ENCODE data around the gene RRP9. TPM values are rescaled to one million over a fixed set of nuclear protein-coding genes. Genes with fewer than 3 reads are reported as not detected.

The RRP9 gene
- total RNA-seq, 1 experiment from 2014 or later: 43.2 TPM

GRCh38 chr3:51974277-51974962 lies 32.7 kb upstream of the RRP9 start:
- DNase-seq (ENCODE audit: low read depth): no peak

GRCh38 chr3:51971350-51971749 lies 29.6 kb upstream of the RRP9 start:
- DNase-seq (ENCODE audit: low read depth): no peak

- no peak for DNase-seq (ENCODE audit: low read depth)
These were observed 29.0 kb upstream of the RRP9 start for GRCh38 chr3:51970606-51971300.

- DNase-seq (ENCODE audit: low read depth): no peak
These were observed 28.1 kb upstream of the RRP9 start for GRCh38 chr3:51969841-51970240.

- DNase-seq (ENCODE audit: low read depth): no peak
These were observed 27.4 kb upstream of the RRP9 start for GRCh38 chr3:51968883-51969678.

DNA sequence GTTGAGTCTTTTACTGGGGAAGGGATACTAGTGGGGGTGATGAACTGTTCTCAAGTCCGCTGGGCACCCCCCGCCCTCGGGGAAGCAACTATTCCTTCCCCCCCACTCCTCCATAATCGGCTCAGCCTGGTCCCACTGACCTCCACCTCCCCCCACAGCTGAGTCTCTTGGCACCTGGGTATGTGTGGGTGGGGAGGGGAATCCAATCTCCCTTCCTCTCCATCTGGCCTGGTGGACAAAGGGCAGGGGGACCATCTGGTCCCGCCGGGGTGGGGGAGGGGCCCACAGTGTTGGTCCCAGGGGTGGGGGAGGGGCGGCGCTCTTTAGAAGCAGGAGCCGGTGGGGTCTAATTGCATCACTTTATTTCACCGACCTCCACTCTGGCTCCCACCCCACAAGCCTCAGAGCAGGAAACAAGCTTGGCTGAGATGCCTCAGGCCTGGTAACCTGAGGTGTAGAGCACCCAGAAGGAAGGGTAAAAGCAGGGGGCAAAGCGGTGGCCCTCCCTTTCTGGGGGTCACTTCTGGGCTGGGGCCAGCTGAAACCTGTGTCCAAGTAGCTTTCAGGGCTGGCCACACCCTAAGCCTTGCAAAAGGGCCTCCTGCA lies 26.6 kb upstream of the RRP9 start:
- DNase-seq (ENCODE audit: low read depth): peak; percentile 26

DNA sequence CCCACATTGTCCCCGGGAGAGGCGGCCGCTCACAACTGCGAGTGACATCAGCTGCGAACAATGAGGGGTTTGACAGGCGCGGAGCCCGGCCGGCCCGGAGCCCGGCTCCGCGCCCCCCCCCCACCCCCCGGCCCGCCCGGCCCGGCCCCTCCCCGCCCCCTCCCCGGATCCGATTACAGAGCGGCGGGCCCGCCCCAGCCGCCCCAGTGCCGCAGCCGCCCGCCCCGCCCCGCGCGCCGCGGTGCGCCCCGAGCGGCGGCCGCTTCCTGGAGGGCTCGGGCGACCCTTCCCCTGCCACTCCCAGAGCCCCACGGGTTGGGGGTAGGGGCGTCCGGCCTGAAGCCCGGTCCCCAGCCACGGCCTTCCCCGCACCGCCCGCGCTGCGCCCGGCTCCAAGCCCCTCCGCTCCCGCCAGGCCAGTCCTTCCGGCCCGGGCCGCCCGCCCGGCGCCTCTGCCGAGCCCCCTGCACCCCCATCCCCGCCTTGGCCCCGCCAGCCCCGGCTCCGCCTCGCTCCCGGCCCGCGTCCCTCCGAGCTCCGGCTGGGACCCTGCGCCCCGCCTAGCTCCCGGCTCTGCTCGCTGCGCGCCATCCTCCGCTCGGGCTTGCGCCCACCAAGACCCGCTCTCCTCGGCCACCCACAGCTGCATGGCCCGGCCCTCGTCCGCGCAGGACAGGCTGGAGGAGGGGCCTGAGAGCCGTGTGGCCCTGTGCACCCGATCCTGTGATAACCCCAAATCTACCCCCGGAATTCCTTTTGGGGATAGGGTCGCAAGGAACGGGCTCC lies 25.9 kb upstream of the RRP9 start, which contains the start of gene PCBP4:
Gene PCBP4 (minus strand): TSS at position 71 of the 786 bp plus-strand sequence. CDS start 6,214 bp downstream, outside the sequence.
- peak; percentile 29 for DNase-seq (ENCODE audit: low read depth)

DNA sequence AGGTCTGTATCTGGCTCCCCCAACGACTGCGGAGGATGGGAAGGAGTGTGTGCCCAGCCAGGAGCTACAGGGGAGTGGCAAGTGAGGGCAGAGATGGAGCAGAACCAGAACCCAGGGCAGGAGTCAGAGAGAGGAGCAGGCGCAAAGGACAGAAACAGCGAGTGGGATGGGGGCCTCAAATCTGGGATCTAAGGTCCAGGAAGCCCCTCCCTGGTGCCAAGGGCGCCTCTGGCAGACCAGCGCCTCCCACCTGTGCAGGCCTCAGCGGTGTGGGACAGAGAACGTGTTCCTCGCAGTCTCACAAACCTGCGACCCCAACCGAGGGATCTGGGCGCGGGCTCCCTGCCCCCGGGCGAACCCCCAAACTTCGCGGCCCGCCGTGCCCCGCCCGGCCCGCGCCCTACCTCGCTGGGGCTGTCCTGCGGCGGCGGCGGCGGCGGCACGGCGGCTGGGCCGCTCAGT lies 25.2 kb upstream of the RRP9 start:
- no peak for DNase-seq (ENCODE audit: low read depth)

GRCh38 chr3:51966486-51966885 lies 24.8 kb upstream of the RRP9 start:
- peak; percentile 21 for DNase-seq (ENCODE audit: low read depth)

DNA sequence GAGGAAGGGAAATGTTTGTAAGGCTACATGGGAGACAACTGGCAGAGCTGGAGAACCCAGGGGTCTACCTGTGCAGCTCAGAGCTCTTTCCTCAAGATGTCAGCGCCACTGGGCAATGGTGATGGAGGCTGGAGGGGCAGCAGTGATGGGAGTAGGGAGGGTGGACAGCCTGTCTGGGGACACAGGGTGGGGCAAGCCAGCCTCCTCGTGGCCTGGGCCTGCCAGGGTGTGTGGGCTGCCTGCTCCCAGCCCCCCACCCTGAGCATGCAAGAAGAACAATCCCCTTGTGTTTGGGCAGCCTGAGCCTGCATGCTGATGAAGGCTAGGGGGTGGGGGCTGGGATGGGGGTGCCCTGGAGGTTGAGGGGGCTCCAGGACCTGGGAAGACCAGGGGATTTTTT lies 24.3 kb upstream of the RRP9 start:
- DNase-seq (ENCODE audit: low read depth): no peak

DNA sequence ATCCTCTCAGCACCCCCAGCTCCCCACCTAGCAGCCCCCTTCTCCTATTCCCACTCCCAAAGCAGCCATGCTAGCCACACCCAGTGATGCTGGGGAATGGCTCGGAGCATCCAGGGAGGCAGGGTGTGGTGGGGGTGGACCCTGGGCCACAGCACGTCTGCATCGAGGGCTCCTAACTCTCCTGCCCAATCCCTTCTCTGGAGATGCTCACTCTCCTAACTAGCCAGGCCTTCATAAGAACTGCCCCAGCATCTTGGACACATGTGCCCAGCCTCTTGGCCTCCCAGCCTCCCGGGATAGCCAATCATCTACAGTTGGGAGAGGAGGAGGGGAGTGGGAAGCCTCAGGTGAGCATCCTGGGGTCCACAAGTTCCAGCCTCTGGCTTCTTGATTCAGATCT lies 22.8 kb upstream of the RRP9 start:
- peak; percentile 30 for DNase-seq (ENCODE audit: low read depth)

DNA sequence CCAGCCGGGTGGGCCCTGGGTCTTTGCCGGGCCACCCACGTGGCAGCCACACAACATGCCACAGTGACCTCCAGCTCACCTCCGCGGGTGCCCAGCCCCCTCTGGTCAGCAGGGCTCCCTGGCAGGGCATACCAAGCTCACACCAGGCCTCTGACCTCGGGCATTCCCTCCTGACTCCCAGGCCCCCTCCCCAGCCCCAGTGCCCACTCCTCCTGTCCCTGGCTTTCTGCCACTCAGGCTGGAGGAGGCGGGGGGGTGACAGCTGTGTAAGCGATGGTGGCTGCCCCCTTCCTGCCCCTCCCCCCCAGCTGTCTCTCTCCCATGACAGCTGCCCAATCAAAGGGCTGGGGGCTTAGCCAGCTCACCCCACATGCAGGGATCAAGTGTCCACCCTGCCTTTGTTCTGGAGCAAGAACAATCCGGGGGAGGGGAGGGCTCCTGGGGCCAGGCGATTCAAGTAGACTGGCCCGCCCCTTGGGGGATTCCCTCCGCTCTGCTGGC lies 22.3 kb upstream of the RRP9 start:
- peak; percentile 94 for DNase-seq (ENCODE audit: low read depth)

GRCh38 chr3:51962854-51963530 lies 21.3 kb upstream of the RRP9 start:
- DNase-seq (ENCODE audit: low read depth): no peak

DNA sequence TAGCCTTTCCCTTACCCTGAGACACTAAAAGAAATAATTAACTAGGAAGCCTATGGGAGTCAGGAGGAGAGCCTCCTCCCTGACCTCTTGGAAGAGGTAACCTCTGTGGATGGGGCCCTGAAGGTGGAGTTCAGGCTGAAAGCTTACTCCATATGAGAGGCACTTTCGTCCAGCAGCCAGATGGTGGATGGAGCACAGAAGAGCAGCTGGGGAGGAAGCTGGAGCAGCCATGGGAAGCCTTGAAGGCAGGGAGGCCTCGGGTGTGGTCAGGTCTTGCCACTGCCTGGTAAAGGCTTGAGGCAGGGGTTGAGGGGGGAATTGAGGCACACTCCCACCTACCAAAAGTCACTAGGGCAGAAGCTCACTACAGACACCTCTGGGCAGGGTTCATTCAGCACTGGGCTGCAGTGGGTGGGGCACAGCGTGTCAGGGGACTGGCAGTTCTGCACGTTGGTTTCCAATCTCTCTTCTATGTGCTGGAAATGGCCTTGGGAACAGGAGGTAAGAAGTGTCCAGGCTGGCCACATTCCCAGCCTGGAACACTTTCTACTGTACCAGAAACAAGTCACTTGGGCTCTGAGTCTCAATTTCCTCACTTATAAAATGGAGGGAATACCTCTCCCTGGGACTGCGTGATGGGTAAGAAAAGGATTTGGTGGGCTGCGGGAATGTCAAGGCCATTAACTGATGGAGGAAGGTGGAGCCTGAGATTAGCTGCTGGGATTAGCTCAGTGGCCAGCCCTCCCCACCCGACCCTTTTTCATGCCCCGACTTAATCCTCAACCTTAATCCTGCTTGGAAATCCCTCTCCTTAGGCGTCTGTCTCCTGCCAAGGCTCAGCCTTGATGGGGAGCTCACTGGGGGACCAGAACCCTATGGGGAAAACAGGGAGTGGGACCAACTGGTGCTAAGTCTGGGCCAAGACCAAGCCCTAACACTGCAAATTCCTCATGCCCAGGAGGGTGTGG lies 20.2 kb upstream of the RRP9 start:
- DNase-seq (ENCODE audit: low read depth): no peak

DNA sequence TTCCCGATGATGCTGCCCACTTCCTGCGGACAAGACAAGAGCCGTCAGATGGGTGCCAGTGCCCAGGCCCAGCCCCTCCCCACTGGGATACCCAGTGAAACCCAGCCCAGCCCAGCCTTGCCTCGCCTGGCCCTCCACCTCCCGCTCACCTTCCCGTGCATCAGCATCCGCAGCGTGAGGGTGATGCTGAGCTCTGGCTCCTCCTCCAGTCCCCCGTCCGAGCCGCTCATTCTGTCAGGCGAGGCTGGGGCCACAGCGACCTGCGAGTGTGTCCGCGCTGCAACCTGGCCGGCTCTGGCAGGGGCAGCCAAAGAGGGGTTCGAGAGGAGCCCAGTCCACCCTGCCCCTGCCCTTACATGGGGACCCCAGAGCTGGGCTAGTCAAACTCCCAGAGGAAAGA lies 19.3 kb upstream of the RRP9 start:
- no peak for DNase-seq (ENCODE audit: low read depth)

GRCh38 chr3:51960386-51960785 lies 18.7 kb upstream of the RRP9 start:
- DNase-seq (ENCODE audit: low read depth): no peak

DNA sequence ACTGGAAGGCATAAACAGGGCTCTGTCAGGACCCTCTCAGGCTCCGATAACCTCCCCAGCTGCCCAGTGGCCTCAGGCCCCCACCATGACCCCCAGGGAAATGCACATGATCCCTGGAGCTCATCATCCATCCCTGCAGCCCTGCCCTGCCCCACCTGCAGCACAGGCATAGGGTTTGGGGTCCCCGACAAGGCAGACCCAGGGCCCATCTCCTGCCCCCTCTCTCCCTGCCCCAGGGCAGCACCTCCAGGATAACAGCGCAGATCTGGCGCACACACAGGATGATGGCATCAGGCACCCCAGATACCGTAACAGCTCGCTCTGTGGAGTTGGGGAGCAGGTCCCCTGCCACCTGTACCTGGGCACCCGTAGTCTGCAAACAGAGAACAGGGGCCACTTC lies 17.9 kb upstream of the RRP9 start:
- DNase-seq (ENCODE audit: low read depth): no peak

DNA sequence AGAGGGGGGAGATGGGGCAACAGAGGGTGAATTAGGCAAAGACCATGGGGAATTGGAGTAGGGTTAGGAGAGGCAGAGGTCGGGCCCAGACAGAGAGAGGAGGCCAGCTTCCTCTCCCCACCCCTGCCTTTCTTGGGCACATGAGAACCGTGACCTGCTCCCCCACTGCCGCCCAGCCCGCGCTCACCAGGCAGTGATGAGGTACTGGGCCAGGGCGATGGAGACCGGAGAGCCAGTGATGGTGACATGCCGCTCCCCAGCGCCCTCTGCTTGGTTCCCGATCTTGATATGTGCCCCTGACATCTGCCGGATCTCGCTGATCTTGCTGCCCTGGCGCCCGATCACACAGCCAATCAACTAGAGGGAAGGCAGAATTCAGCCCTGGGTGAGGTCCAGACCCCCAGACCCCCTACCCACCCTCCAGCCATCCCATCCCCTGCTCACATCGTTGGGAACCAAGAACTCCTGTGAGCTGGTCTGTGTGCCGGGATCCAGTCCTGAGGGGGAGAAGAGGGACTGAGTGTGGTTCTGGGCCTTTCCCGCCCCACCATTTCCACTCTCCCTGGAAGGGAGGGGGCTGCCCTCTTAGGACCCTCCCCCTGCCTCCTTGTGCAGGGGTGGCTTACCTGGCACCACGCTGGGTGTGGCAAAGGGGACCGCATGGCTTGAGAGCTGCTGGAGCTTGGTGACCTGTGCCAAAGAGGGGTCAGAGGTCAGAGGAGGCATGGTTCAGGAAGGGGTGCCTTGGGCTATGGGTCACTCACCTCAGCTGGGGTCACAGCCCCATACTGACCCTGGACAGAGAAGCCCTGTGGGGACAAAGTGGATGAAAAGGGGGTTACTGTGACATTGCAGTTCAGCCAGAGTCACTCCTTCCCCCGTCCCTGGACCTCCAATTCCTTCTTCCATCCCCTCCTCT lies 17.2 kb upstream of the RRP9 start:
- no peak for DNase-seq (ENCODE audit: low read depth)

All from LHCN-M2 (cell line).